Stimulated activated CD4-positive, alpha-beta T cell treated with anti-CD3 and anti-CD28 coated beads, Interleukin-2, amount 100 ng/mL, for 24 hours (primary cell): ENCODE data around the gene PC.
"Not testable (repeated sequence)": the region's sequence is repeated elsewhere in the genome, so short reads cannot be mapped to it uniquely, and the experiment has no call there.

ENCODE experiments used
- DNase-seq, 2 donors: peaks; one replicate each; pipeline ENCODE4 v3.0.0-alpha.2; 2020

The PC gene

DNA sequence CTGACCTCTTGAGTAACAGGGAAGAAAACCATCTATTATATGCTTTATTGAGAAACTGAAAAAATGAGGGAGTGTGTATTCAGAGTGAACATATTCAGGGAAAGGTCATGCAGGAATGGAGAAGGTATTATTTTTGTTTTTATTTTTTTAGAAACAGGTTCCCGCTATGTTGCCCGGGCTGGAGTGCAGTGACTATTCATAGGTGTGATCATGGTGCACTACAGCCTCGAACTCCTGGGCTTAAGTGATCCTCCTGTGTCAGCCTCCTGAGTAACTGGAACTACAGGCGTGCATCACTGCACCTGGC, 123.7 kb downstream of the PC start:
- no peak for DNase-seq

DNA sequence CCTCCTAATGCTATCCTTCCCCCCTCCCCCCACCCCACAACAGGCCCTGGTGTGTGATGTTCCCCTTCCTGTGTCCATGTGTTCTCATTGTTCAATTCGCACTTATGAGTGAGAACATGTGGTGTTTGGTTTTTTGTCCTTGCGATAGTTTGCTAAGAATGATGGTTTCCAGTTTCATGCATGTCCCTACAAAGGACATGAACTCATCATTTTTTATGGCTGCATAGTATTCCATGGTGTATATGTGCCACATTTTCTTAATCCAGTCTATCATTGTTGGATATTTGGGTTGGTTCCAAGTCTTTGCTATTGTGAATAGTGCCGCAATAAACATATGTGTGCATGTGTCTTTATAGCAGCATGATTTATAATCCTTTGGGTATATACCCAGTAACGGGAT, 133.6 kb downstream of the PC start:
- DNase-seq, result not testable (repeated sequence)

DNA sequence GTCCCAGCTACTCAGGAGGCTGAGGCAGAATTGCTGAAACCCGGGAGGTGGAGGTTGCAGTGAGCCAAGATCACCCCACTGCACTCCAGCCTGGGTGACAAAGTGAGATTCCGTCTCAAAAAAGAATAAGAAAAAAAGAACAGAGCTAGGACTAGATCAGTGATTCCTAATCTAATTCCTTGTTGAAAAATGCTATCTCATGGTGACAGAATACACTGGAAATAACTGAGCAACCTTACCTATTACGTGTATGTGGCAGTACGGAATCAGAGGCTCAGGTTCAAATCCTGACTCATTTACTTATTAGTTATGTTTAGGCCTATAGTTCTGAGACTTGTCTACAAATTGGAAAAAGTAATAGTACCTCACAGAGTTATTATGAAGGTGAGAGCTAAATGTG, 134.5 kb downstream of the PC start:
- no peak for DNase-seq

DNA sequence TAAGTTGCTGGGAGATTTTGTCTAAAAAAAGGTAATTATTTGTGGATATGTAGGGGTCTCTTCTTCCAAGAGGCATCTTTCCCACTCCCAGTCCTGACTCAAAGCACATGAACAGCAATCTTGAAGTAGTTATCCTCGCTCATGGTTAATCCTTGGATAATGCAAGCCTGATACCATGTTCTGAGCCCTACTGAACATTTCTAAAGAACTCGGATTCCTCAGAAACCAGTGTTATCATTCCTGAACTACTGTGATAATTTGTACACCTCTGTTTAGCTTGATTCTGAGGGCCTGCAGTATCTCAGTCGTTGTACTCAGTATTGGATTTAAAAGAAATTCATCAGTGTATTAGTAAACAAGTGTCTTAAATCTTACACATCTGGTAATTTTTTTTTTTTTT, 137.3 kb downstream of the PC start:
- no peak for DNase-seq

DNA sequence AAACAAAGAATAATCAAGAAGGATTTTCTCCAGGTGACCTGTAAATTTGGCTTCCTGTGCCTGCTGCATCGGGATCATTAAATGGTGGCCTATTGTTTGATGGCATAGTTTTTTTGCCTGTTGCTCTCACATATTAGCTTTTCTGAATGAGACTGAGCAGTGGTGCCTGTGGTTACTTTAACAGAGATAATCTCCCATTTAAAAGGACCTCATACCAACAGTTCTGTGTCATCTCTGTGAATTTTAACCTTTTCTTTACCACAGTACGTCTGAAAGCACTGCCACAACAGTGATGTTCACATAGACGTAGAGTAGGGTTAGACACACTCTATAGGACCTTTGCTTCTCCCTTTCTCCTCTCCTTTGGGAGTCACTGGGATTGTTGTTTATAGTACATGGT, 137.8 kb downstream of the PC start:
- no peak for DNase-seq

DNA sequence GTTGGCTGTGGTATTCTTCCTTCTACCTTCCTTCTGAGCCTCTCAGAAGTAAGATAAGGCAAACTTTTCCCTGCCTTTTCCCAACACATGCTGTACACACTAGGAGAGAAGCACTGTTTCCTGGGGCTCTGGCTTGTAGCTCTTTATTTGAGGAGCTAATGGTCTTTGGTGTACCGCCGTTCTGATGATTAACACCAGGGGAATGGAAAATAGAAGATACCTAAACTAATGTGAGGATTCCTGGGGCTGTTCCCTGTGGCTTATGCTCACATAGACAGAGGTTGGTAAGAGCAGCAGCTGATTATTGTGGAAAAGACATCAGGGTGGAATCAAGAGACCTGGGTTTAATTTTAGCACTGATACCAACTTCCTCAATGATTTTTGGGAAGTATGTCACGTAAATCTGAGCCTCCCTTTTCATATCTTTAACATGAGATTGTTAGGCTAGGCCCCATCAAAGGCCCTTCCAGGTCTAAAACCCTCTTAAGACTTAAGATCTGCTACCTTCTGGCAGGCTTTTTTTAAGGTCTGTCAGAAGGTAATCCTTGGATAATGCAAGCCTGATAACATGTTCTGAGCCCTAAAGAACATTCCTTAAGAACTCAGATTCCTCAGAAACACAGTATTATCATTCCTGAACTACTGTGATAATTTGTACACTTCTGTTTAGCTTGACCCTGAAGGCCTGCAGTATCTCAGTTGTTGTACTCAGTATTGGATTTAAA, 139.8 kb downstream of the PC start:
- DNase-seq, result no peak

DNA sequence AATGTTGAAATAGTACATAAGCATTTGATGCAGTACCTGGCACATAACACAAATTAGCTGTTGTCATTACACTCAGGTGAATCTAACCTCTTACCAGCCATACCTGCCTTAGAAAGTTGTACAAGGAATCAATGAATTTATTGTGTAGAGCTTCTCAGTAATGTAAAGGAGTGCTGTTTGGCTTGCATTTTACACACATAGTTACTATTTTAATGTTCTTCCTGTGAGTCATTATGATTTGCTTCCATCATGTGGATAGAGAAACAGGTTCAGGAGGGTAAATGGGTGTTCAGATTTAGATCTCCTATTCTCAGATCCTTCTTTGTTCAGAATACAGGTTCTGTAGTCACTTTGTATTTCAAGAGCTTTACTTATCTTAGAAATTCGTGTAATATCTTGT, 142.5 kb downstream of the PC start:
- DNase-seq, result no peak

DNA sequence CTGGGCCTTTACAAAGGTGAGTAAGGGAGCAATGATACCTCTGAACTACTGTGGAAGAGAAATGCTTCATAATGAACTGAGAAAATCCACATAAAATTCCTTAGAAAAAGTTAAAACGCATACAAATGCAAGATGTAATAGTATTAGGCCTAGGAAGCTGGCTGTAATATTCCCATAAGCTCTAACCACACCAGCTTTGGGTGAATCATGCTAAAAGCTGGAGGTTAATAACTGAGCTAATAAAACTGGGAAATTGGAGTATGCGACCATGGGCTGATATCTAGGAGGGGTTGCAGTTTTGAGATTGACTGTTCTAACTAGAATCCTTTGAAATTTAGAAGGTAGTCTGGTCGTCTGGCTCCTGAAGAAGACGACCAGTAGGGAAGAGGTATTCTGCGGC, 143.5 kb downstream of the PC start:
- DNase-seq, result no peak

DNA sequence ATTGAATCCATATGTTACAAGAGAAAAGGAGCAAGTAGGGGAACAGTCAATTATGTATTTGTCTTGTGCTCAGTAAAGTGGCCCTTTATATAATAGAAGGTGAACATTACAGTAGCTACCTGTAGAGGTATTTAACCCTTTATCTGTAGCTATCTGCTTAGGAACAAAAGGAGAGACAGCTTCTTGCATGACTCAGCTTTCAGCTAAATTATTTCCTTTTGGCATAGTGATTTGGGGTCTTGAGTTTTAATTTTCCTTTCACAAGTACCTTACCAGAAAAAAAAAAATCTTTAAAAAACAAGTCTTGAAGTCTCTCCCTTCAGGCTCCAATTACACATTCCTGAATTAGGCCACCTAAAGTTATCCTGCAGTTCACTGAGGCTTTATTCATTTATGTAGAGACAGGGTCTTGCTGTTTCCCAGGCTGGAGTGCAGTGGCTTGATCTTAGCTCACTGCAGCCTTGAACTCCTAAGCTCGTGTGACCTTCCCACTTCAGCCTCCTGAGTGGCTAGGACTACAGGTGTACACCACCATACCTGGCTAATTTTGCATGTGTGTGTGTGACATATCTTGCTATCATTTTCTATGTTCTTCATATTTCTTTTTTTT, 147.5 kb downstream of the PC start:
- DNase-seq, result no peak

DNA sequence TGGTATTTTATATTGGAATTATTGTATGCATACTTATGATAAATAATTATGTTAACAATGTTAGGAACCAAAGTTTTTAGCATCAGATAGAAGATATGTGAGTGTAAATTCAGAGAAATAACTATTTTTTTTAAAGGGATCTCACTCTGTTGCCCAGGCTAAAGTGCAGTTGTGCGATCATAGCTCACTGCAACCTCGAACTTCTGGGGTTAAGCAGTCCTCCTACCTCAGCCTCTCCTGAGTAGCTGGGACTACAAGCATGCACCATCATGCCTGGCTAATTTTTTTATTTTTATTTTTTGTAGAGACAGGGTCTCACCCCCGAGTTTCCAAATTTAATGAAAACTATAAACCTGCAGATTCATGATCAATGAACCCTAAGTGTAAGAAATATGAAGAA, 148.6 kb downstream of the PC start:
- no peak for DNase-seq

DNA sequence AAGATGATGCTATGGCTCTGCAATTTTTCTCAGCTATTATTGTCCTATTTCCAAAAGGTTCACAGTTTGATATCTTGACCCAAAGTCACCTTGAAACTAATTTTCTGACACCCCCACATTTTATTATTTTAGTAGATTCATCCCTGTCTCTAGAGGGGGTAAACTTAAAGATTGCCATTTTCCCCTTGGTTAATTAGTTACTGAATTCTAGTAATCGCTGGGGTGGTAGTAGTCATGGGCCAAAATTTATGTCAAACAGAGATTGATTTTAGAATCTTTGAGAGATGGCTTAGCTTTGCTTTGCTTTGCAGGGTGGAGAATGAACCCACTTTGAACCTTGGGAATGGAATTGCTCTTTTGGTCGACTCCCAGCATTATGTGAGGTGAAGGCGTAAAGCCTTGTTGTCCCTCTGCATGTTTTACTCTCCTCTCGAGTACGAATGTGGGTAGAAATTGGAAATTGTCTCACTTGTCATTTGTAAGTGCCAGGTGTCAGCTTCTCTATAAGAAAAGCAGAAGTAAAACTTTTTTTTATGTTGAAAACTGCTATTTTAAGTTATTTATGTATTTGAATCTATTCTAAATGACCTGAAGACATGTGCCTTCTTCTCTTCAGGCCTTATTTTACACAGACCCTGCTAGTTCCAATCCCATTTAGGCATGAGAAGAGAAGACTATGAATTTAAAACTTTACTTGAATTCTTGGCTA, 157.3 kb downstream of the PC start:
- DNase-seq, result no peak

DNA sequence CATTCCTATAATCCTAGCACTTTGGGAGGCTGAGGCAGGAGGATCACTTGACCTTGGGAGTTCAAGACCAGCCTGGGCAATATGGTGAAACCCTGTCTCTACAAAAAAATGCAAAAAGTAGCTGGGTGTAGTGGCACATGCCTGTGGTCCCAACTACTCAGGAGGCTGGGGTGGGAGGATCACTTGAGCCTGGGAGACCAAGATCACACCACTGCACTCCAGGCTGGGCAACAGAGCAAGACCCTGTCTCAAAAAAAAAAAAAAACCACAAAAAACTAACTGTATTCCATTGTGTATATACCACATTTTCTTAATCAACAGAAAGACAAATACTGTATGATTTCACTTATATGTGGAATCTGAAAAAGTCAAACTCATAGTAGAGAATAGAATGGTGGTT, 158.4 kb downstream of the PC start:
- not testable (repeated sequence) for DNase-seq
